ENCODE data around the gene RAB39A. TPM values are rescaled to one million over a fixed set of nuclear protein-coding genes. Genes with fewer than 3 reads are reported as not detected.

The RAB39A gene
- total and polyA plus RNA-seq, 9 of the 15 experiments (the other 6 are each of a cell fraction or from before 2014, with no cell fraction given), result not detected

GRCh38 chr11:108008656-108009496, 80.6 kb downstream of the RAB39A start, which contains the start of gene CUL5 (continued):
- TF ChIP-seq E2F8 (IDR thresholded peaks at IDR 0.05; ENCODE audit: low read depth, partially characterized antibody), result peak; percentile 77
- 0 out of 2 replicates have a peak, but pooled peaks have one; percentile 37 for TF ChIP-seq NR2C1 (IDR thresholded peaks at IDR 0.05)
- TF ChIP-seq NR2C1 (tag; IDR thresholded peaks at IDR 0.05), result no peak
- peak; percentile 54; the same call in 1 of the 2 replicates for TF ChIP-seq OTX1 (CRISPR knock-in tag; IDR thresholded peaks at IDR 0.05)
- peak; percentile 50; the same call in 1 of the 2 replicates for TF ChIP-seq SIN3B (IDR thresholded peaks at IDR 0.05; ENCODE audit: low read depth)
- TF ChIP-seq NKRF (IDR thresholded peaks at IDR 0.05; ENCODE audit: borderline replicate concordance), result peak; percentile 69; the same call in 1 of the 2 replicates
- no peak for TF ChIP-seq BRCA1 (IDR thresholded peaks at IDR 0.05)
- TF ChIP-seq BRCA1 (CRISPR knock-in tag; IDR thresholded peaks at IDR 0.05), result no peak
- TF ChIP-seq EP400 (IDR thresholded peaks at IDR 0.05), result peak; percentile 97
- TF ChIP-seq GATAD2B (IDR thresholded peaks at IDR 0.05; ENCODE audit: borderline replicate concordance), result 0 out of 2 replicates have a peak, but pooled peaks have one; percentile 64
- TF ChIP-seq RHOXF2B (CRISPR knock-in tag; conservative IDR thresholded peaks at IDR 0.05), result 0 out of 2 replicates have a peak, but pooled peaks have one; percentile 7
- TF ChIP-seq LARP7 (IDR thresholded peaks at IDR 0.05), result 0 out of 2 replicates have a peak, but pooled peaks have one; percentile 49
- TF ChIP-seq CTCFL (IDR thresholded peaks at IDR 0.05; ENCODE audit: borderline replicate concordance, insufficient read depth, low read depth, low read length, poor library complexity, severe bottlenecking), result peak; percentile 81
